H9 (cell line): ENCODE data around the gene TRIM7. TPM values are rescaled to one million over a fixed set of nuclear protein-coding genes. Genes with fewer than 3 reads are reported as not detected.

Experiments
- DNase-seq: peaks from one replicate; pipeline ENCODE4 v3.0.0-alpha.2; 2017
- H2AFZ ChIP-seq: one replicate; pipeline ENCODE4 v1.6.1; 2013; ENCODE audit warnings: mild to moderate bottlenecking, low read length, control low read depth, moderate library complexity
- H2AK5ac ChIP-seq: 2 replicates; pipeline ENCODE4 v1.6.1; 2013; ENCODE audit warnings: low read length, control low read depth, mixed read lengths; ENCODE audit not compliant: insufficient read length
- H2BK120ac ChIP-seq: one replicate; pipeline ENCODE4 v1.6.1; 2013; ENCODE audit warnings: low read depth, mild to moderate bottlenecking, low read length, control low read depth, inconsistent platforms; ENCODE audit not compliant: poor library complexity, severe bottlenecking
- H2BK12ac ChIP-seq: 2 replicates; pipeline ENCODE4 v1.6.1; 2013; ENCODE audit warnings: low read length, control low read depth, mixed read lengths, low read depth; ENCODE audit not compliant: insufficient read length
- H2BK15ac ChIP-seq: 2 replicates; pipeline ENCODE4 v1.6.1; 2013; ENCODE audit warnings: low read depth, low read length, control low read depth
- H2BK20ac ChIP-seq: one replicate; pipeline ENCODE4 v1.6.1; 2013; ENCODE audit warnings: low read depth, mild to moderate bottlenecking, low read length, control low read depth, inconsistent platforms; ENCODE audit not compliant: poor library complexity, severe bottlenecking
- H2BK5ac ChIP-seq: 2 replicates; pipeline ENCODE4 v1.6.1; 2013; ENCODE audit warnings: low read length, control low read depth, mixed read lengths; ENCODE audit not compliant: insufficient read length
- H3K14ac ChIP-seq: 2 replicates; pipeline ENCODE4 v1.6.1; 2013; ENCODE audit warnings: low read length, control low read depth; ENCODE audit not compliant: insufficient read depth
- H3K18ac ChIP-seq: 2 replicates; pipeline ENCODE4 v1.6.1; 2013; ENCODE audit warnings: low read depth, mild to moderate bottlenecking, mixed read lengths, low read length, control low read depth; ENCODE audit not compliant: insufficient read length
- H3K23ac ChIP-seq: 2 replicates; pipeline ENCODE4 v1.6.1; 2013; ENCODE audit warnings: low read length, control low read depth, mixed read lengths, low read depth; ENCODE audit not compliant: insufficient read length
- H3K23me2 ChIP-seq: 2 replicates; pipeline ENCODE4 v1.6.1; 2013; ENCODE audit warnings: low read depth, mild to moderate bottlenecking, mixed read lengths, low read length, control low read depth; ENCODE audit not compliant: insufficient read length, poor library complexity, severe bottlenecking
- H3K27ac ChIP-seq: 2 replicates; pipeline ENCODE4 v1.5.1; 2013; ENCODE audit warnings: low read length, control low read depth, mixed read lengths, low read depth; ENCODE audit not compliant: insufficient read length
- H3K27me3 ChIP-seq: 2 replicates; pipeline ENCODE4 v1.6.1; 2013; ENCODE audit warnings: low read length, control low read depth, inconsistent platforms; ENCODE audit not compliant: insufficient read depth
- H3K4ac ChIP-seq: 2 replicates; pipeline ENCODE4 v1.6.1; 2013; ENCODE audit warnings: low read depth, mild to moderate bottlenecking, control low read depth, inconsistent platforms, low read length, moderate library complexity
- H3K4me1 ChIP-seq: 2 replicates; pipeline ENCODE4 v1.6.1; 2013; ENCODE audit warnings: low read length, control low read depth, inconsistent platforms; ENCODE audit not compliant: insufficient read depth
- H3K4me2 ChIP-seq: 2 replicates; pipeline ENCODE4 v1.6.1; 2013; ENCODE audit warnings: low read length, control low read depth, mixed read lengths; ENCODE audit not compliant: insufficient read length, insufficient read depth
- H3K56ac ChIP-seq: 2 replicates; pipeline ENCODE4 v1.6.1; 2013; ENCODE audit warnings: low read depth, mild to moderate bottlenecking, mixed read lengths, low read length, control low read depth; ENCODE audit not compliant: insufficient read length
- H3K79me1 ChIP-seq: 2 replicates; pipeline ENCODE4 v1.6.1; 2013; ENCODE audit warnings: low read depth, mild to moderate bottlenecking, moderate library complexity, low read length, control low read depth, inconsistent platforms; ENCODE audit not compliant: insufficient read depth, poor library complexity, severe bottlenecking
- H3K79me2 ChIP-seq: 2 replicates; pipeline ENCODE4 v1.6.1; 2013; ENCODE audit warnings: low read length, control low read depth, inconsistent platforms; ENCODE audit not compliant: insufficient read depth
- H3K9ac ChIP-seq: 2 replicates; pipeline ENCODE4 v1.6.1; 2013; ENCODE audit warnings: low read length, control low read depth, mixed read lengths; ENCODE audit not compliant: insufficient read length; ENCODE audit errors: extremely low read depth
- H3K9me3 ChIP-seq: one replicate; pipeline ENCODE4 v1.6.1; 2013; ENCODE audit warnings: low read depth, low read length, inconsistent platforms; ENCODE audit not compliant: control insufficient read depth
- H3T11ph ChIP-seq: one replicate; pipeline ENCODE4 v1.6.1; 2013; ENCODE audit warnings: mild to moderate bottlenecking, low read length, control low read depth, inconsistent platforms
- H4K20me1 ChIP-seq: one replicate; pipeline ENCODE4 v1.6.1; 2013; ENCODE audit not compliant: control insufficient read depth, insufficient read length, insufficient read depth
- H4K5ac ChIP-seq: 2 replicates; pipeline ENCODE4 v1.6.1; 2013; ENCODE audit warnings: low read depth, mild to moderate bottlenecking, mixed read lengths, low read length, control low read depth; ENCODE audit not compliant: insufficient read length
- H4K8ac ChIP-seq: replicated peaks from 2 replicates; pipeline ENCODE4 v1.6.1; 2013; ENCODE audit warnings: low read length, control low read depth, mixed read lengths, low read depth; ENCODE audit not compliant: insufficient read length
- H4K91ac ChIP-seq: 2 replicates; pipeline ENCODE4 v1.6.1; 2013; ENCODE audit warnings: low read depth, mild to moderate bottlenecking, moderate library complexity, mixed read lengths, low read length, control low read depth; ENCODE audit not compliant: insufficient read length
- H3K27ac Mint-ChIP-seq, 3 experiments: 2 replicates in 2 of 3; 3 replicates in 1 of 3; pipeline ENCODE4 v1.8.0; 2020 to 2021; ENCODE audit warnings: mixed read lengths in 3 of 3, mild to moderate bottlenecking in 1 of 3, moderate library complexity in 1 of 3
- H3K27me3 Mint-ChIP-seq: 2 replicates; pipeline ENCODE4 v1.8.0; 2021; ENCODE audit warnings: low read depth, mild to moderate bottlenecking, moderate library complexity, mixed read lengths
- H3K36me3 Mint-ChIP-seq, 3 experiments: 2 replicates in 2 of 3; 3 replicates in 1 of 3; pipeline ENCODE4 v1.8.0; 2020 to 2021; ENCODE audit warnings: low read depth in 3 of 3, mixed read lengths in 3 of 3; ENCODE audit not compliant: insufficient read depth in 1 of 3
- H3K4me1 Mint-ChIP-seq, 2 experiments: 2 replicates each; pipeline ENCODE4 v1.8.0; 2020; ENCODE audit warnings: mixed read lengths in 2 of 2
- H3K4me3 Mint-ChIP-seq, 2 experiments: 2 replicates in 1 of 2; 3 replicates in 1 of 2; pipeline ENCODE4 v1.8.0; 2020 to 2021; ENCODE audit warnings: mild to moderate bottlenecking in 2 of 2, mixed read lengths in 2 of 2, moderate library complexity in 1 of 2
- H3K9me3 Mint-ChIP-seq, 2 experiments: 2 replicates in 1 of 2; 3 replicates in 1 of 2; pipeline ENCODE4 v1.8.0; 2020; ENCODE audit warnings: mild to moderate bottlenecking in 2 of 2, mixed read lengths in 2 of 2, moderate library complexity in 1 of 2
- CTCF ChIP-seq: fragments of 200-600 bp; sonication (generic); conservative IDR thresholded peaks from 3 replicates; pipeline ENCODE4 v1.8.0; 2021; ENCODE audit warnings: antibody characterized with exemption, mild to moderate bottlenecking
- WGBS: extraction: QIAGEN DNeasy Blood & Tissue Kit; methylation state at CpG from one replicate; pipeline ENCODE4 v1.1.7; 2013; ENCODE audit warnings: missing lambda C conversion rate, low lambda C conversion rate, mixed read lengths; ENCODE audit not compliant: insufficient read length; ENCODE audit errors: extremely low coverage; 5-methylcytosine and 5-hydroxymethylcytosine counted together
- total RNA-seq: library from RNA; stranded (reverse); gene quantifications from 2 replicates; pipeline ENCODE4 v1.2.1, GENCODE V29; 2021

Gene TRIM7
- total RNA-seq, 1 experiment from 2014 or later = not detected

DNA sequence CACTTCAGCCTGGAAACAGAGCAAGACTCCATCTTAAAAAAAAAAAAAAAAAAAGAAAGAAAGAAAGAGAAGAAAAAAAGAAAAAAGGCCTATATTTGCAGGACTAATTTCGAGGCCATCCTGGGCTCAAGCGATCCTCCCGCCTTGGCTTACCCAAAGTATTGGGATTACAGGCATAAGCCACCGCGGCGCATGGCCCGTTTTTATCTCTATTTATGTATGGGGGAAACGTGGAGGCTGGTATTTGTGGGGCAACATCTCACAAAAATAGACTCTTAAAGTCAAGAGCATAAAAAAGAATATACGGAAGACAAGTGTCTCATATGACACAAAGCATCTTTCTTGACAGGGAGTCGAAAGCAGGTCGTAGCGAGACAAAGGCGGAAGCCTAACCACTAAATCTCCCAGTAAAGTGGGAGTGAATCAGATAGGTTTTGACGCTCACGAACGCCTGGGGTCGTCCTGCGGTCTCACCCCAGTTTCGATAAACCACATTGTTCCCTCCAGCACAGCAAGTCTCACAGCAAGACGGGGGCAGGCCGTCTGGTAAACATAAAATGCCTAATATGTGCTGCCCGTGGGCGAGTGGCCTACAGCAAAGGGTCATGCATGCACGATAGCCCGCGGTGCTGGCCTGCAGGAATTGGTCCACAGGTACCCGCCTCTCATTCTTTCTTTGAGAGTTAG lies 16.3 kb upstream of the TRIM7 start:
- H3K4me1 ChIP-seq = no peaks in the 10 kb centered on the region; the same call in 1 of the 2 replicates
- no peak overlapping the region for H3K14ac ChIP-seq
- no peak for DNase-seq
- Mint-ChIP-seq H3K27ac (no peak overlapping the region), H3K9me3 (peaks cover 0 to 8% of the 10 kb centered on the region in 2 experiments; a peak in 2 of 5 replicates), H3K36me3 (peaks cover 3 to 14% (median 5%) of the 10 kb centered on the region in 3 experiments; a peak in 4 of 7 replicates), H3K4me3 (peak overlapping the region; percentile 98 to 99), H3K4me1 (peaks cover 27 to 33% of the 10 kb centered on the region in 2 experiments), H3K27me3 (peaks cover 30% of the 10 kb centered on the region)
- H4K91ac ChIP-seq = no peak overlapping the region
- TF ChIP-seq CTCF = no peak
- H3K18ac ChIP-seq = no peak overlapping the region
- H2BK120ac ChIP-seq = no peak overlapping the region
- H2BK12ac ChIP-seq = no peak overlapping the region
- H3K4me2 ChIP-seq = peak overlapping the region; percentile 74
- no peak overlapping the region for H4K8ac ChIP-seq
- H3T11ph ChIP-seq = no peak overlapping the region
- no peak overlapping the region for H3K56ac ChIP-seq
- no CpG with 5 or more reads among the region's 27 CpGs for WGBS
- H3K4ac ChIP-seq = no peak overlapping the region
- no peaks in the 10 kb centered on the region for H4K20me1 ChIP-seq
- H2BK20ac ChIP-seq = no peak overlapping the region
- H3K9me3 ChIP-seq = no peaks in the 10 kb centered on the region
- no peak overlapping the region for H2AK5ac ChIP-seq
- no peak overlapping the region for H4K5ac ChIP-seq
- peaks cover 15% of the 10 kb centered on the region for H3K23me2 ChIP-seq
- no peak overlapping the region for H2AFZ ChIP-seq
- no peak overlapping the region for H3K27ac ChIP-seq
- H3K23ac ChIP-seq = no peak overlapping the region
- no peak overlapping the region for H2BK15ac ChIP-seq
- no peak overlapping the region for H3K9ac ChIP-seq
- H3K27me3 ChIP-seq = no peaks in the 10 kb centered on the region
- no peaks in the 10 kb centered on the region for H3K79me2 ChIP-seq
- no peak overlapping the region for H2BK5ac ChIP-seq
- peaks cover 3% of the 10 kb centered on the region for H3K79me1 ChIP-seq
